Stimulated activated naive B cell treated with anti-CD40 and anti-IgM and Interleukin-4, amounts not matched to agents 10 μg/mL and 1 μg/mL and 100 μg/mL, for 72 hours (primary cell): ENCODE data around the gene CKB.
A peak's percentile ranks its signal among the peaks of the same experiment; 100 is the strongest.

Source experiments
- ATAC-seq, 2 donors: fragments of 150-1000 bp; cut with Tn5 transposase; replicated peaks; 2 replicates each; pipeline ENCODE4 v1.10.0; 2021; ENCODE audit warnings: moderate library complexity in 1 of 2
- DNase-seq: peaks from one replicate; pipeline ENCODE4 v3.0.0; 2021
- H3K27ac Mint-ChIP-seq: one replicate; pipeline ENCODE4 v1.8.0; 2022; ENCODE audit warnings: mild to moderate bottlenecking, mixed read lengths
- H3K27me3 Mint-ChIP-seq, 2 donors: one replicate each; pipeline ENCODE4 v1.8.0; 2022; ENCODE audit warnings: mixed read lengths in 2 of 2
- H3K36me3 Mint-ChIP-seq, 2 donors: one replicate each; pipeline ENCODE4 v1.8.0; 2022; ENCODE audit warnings: mixed read lengths in 2 of 2, mild to moderate bottlenecking in 1 of 2
- H3K4me1 Mint-ChIP-seq, 2 donors: one replicate each; pipeline ENCODE4 v1.8.0; 2022; ENCODE audit warnings: mixed read lengths in 2 of 2, mild to moderate bottlenecking in 1 of 2
- H3K4me3 Mint-ChIP-seq, 2 donors: one replicate each; pipeline ENCODE4 v1.8.0; 2022; ENCODE audit warnings: mild to moderate bottlenecking in 2 of 2, mixed read lengths in 2 of 2, moderate library complexity in 1 of 2
- H3K9me3 Mint-ChIP-seq, 2 donors: one replicate each; pipeline ENCODE4 v1.8.0; 2022; ENCODE audit warnings: mixed read lengths in 2 of 2, mild to moderate bottlenecking in 1 of 2

Gene CKB

DNA sequence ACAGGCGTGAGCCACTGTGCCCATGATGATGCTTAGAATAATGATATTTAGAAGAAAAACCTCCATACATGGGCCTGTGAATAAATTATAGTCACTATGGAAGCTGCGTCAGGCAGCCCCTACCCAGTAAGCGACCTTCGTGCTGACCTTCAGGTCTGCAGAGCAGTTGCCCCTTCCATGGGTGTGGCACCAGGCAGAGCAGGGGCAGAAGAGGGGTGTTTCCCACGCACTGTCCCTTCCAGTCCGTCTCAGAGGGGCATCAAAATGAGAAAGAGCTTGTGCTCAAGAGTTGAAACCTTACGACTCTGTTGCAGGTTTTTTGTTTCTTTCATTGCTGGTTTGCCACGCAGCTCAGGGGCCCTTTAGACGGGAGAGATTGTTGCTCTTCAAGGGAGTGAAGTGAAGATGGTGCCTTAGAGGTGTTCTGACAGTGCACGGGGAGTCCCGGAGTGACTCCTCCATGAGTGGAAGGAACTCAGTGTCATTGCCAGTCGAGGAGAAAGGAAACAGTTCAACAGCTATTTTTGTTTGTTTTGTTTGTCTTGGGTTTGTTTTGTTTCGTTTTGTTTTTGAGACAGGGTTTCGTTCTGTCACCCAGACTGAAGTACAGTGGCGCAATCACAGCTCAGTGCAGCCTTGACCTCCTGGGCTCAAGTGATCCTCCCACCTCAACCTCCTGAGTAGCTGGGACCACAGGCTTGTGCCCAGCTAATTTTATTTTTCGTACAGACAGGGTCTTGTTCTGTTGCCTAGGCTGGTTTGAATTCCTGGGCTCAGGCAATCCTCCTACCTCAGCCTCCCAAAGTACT is 13.9 kb downstream of the CKB start:
- Mint-ChIP-seq H3K4me3 (no peak overlapping the region), H3K9me3 (no peaks in the 10 kb centered on the region), H3K4me1 (peaks cover 3 to 15% of the 10 kb centered on the region in 2 donors), H3K27me3 (no peaks in the 10 kb centered on the region), H3K36me3 (peaks cover 31 to 54% of the 10 kb centered on the region in 2 donors), H3K27ac (peak overlapping the region; percentile 68)
- no peak for ATAC-seq
- DNase-seq, result no peak

DNA sequence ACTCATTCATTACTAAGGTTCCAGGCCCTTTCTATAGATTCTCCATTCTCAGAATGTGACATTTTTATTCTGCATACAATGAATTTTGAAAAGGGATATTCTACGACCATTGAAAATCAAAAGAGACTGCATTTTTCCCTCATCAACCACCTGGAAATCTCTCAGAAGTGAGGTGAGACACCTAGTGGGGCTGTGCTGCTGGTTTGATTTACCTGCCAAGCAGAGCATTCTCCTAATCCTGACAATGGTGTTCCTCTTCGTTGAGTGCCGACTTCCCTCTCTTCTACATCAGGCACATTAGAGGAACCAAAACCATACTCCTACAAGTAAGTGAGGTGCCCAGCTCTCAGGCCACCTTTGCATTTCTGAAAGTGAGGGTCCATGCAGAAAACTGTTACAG is 14.9 kb downstream of the CKB start:
- no peaks in the 10 kb centered on the region for H3K27me3 Mint-ChIP-seq

DNA sequence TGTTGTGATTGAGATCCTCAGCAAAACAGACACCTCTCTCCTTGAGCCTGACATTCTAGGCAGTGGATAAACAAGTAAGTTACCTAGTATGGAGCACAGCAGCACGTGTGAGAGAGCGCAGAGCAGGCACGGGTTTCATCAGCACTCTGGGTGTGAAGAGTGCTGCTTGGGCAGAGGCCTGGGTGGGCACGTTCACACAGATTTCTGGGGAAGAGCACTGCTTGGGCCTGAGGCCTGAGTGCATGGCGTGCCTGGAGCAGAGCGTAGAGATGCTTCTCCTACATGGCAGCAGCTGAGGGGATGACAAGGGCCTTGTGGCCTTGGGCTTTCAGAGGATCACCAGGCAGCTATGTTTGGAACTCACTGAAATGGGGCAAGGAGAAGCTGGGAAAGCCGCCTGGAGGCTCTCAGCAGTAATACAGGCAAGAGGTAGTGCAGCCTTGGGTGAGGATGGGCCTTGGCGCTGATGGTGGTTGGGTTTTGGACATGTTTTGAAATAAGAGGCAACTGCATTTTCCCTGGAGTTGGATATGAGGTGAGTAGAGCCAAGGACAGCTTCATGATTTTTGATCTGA is 17.6 kb downstream of the CKB start:
- Mint-ChIP-seq H3K36me3 (peaks cover 52 to 67% of the 10 kb centered on the region in 2 donors), H3K4me3 (no peak overlapping the region), H3K9me3 (no peaks in the 10 kb centered on the region), H3K27me3 (no peaks in the 10 kb centered on the region), H3K4me1 (peaks cover 7 to 15% of the 10 kb centered on the region in 2 donors), H3K27ac (peak overlapping the region; percentile 48)
- ATAC-seq (no peak), DNase-seq (no peak)

More for the DNA sequence above, 14.9 kb downstream of the CKB start:
- Mint-ChIP-seq H3K4me1 (peaks cover 3 to 15% of the 10 kb centered on the region in 2 donors), H3K36me3 (peaks cover 37 to 62% of the 10 kb centered on the region in 2 donors), H3K9me3 (no peaks in the 10 kb centered on the region), H3K4me3 (no peak overlapping the region), H3K27ac (no peak overlapping the region)
- ATAC-seq (no peak), DNase-seq (no peak)

DNA sequence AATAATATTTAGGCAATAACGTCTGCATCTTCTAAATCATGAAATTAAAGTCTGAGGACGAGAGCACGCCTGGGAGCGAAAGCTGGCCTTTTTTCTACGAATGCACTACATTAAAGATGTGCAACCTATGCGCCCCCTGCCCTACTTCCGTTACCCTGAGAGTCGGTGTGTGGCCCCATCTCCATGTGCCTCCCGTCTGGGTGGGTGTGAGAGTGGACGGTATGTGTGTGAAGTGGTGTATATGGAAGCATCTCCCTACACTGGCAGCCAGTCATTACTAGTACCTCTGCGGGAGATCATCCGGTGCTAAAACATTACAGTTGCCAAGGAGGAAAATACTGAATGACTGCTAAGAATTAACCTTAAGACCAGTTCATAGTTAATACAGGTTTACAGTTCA is 19.3 kb downstream of the CKB start:
- H3K27ac Mint-ChIP-seq, result no peak overlapping the region
- DNase-seq, result no peak
- H3K36me3 Mint-ChIP-seq, result peaks cover 48 to 61% of the 10 kb centered on the region in 2 donors

DNA sequence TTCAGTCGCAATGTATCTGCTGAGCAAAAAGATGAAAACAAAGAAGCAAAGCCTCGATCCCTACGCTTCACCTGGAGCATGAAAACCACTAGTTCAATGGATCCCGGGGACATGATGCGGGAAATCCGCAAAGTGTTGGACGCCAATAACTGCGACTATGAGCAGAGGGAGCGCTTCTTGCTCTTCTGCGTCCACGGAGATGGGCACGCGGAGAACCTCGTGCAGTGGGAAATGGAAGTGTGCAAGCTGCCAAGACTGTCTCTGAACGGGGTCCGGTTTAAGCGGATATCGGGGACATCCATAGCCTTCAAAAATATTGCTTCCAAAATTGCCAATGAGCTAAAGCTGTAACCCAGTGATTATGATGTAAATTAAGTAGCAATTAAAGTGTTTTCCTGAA is 19.8 kb downstream of the CKB start:
- no peaks in the 10 kb centered on the region for H3K27me3 Mint-ChIP-seq
- ATAC-seq (no peak), DNase-seq (no peak)
- peaks cover 11 to 20% of the 10 kb centered on the region in 2 donors for H3K4me1 Mint-ChIP-seq
- H3K9me3 Mint-ChIP-seq, result no peaks in the 10 kb centered on the region
- no peak overlapping the region for H3K27ac Mint-ChIP-seq
- peaks cover 48 to 60% of the 10 kb centered on the region in 2 donors for H3K36me3 Mint-ChIP-seq
- no peak overlapping the region for H3K4me3 Mint-ChIP-seq

More for the DNA sequence above, 19.3 kb downstream of the CKB start:
- no peak overlapping the region for H3K4me3 Mint-ChIP-seq
- H3K9me3 Mint-ChIP-seq, result no peaks in the 10 kb centered on the region
- ATAC-seq, result no peak
- H3K27me3 Mint-ChIP-seq, result no peaks in the 10 kb centered on the region
- peaks cover 11 to 21% of the 10 kb centered on the region in 2 donors for H3K4me1 Mint-ChIP-seq

DNA sequence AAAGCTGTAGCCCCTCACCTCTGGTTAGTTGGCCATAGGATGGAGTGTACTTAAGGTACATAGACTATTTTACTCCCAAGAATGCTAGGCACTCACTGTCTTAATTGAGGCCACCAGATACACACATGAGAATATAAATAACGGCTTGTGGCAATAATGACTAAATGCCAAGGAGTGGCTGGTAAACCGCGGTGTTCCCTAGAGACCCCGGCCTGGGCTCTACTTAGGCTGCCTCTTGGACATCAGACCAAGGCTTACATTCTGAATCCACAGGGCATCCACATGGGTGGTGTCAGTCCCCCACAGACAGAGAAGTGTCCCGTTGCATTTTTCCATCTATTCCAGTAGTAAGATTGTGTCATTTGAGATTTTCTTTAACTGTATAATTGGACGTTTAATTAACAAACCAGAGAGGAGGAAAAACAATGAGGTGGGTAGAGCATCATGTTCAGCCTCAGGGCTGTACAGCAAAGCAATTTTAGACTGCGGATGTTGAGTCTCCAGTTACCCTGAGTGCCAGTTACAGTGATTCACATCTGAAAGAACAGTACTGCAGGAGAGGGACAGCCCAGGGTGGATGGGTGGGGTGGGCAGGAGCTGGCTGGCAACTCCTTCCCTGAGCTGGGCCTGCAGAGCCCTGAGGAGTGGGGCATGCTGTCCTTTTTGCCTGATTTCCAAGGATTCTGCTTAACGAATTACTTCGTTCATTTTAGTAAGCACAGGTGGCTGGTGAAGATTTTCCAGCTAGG is 20.5 kb downstream of the CKB start:
- Mint-ChIP-seq H3K27ac (peak overlapping the region; percentile 37), H3K36me3 (peaks cover 48 to 56% of the 10 kb centered on the region in 2 donors), H3K4me3 (no peak overlapping the region), H3K27me3 (no peaks in the 10 kb centered on the region), H3K4me1 (peaks cover 11 to 13% of the 10 kb centered on the region in 2 donors), H3K9me3 (no peaks in the 10 kb centered on the region)
- ATAC-seq, result no peak
- DNase-seq, result no peak

DNA sequence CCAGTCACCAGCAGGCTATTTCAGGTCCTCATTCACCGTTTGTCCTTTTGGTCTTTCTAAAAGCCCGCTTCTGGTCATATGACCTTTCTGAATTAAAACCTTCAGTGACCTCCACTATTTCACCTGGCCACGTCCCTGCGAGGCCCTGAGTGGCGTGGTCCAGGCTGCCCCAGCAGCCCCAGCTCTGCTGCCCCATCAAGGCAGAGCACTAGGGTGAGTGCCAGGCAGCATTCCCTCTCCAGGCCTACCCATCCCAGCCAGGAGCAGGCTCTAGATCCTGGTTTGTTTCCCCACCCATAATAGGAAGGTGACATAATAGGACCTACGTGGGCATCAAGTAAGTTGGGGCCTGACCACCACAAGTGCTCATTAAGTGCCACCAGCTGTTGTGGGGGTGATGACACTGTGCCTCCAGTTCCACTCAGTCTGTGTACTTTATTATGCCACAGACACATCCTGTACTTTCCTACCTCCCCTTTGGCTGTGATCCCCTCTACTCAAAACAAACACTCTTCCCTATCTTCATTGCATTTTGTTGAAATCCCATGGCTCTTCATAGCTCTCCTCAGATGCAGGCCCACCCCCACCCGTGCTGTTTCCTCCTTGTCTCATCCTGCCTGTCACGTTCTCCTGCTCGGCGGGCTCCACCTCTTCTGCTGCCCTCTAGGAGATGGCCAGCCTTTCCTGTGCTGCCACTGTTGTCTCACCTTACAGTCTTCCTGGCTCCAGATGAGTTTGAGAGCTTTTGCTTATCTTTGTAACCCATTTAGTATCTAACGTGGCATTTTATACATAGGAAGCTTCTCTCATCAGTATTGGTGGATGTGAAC is 21.4 kb downstream of the CKB start:
- no peak overlapping the region for H3K27ac Mint-ChIP-seq
- H3K4me3 Mint-ChIP-seq, result no peak overlapping the region
- H3K27me3 Mint-ChIP-seq, result no peaks in the 10 kb centered on the region
- no peak for DNase-seq
- peaks cover 11 to 13% of the 10 kb centered on the region in 2 donors for H3K4me1 Mint-ChIP-seq
- no peak for ATAC-seq
- peaks cover 48 to 56% of the 10 kb centered on the region in 2 donors for H3K36me3 Mint-ChIP-seq
- H3K9me3 Mint-ChIP-seq, result no peaks in the 10 kb centered on the region

DNA sequence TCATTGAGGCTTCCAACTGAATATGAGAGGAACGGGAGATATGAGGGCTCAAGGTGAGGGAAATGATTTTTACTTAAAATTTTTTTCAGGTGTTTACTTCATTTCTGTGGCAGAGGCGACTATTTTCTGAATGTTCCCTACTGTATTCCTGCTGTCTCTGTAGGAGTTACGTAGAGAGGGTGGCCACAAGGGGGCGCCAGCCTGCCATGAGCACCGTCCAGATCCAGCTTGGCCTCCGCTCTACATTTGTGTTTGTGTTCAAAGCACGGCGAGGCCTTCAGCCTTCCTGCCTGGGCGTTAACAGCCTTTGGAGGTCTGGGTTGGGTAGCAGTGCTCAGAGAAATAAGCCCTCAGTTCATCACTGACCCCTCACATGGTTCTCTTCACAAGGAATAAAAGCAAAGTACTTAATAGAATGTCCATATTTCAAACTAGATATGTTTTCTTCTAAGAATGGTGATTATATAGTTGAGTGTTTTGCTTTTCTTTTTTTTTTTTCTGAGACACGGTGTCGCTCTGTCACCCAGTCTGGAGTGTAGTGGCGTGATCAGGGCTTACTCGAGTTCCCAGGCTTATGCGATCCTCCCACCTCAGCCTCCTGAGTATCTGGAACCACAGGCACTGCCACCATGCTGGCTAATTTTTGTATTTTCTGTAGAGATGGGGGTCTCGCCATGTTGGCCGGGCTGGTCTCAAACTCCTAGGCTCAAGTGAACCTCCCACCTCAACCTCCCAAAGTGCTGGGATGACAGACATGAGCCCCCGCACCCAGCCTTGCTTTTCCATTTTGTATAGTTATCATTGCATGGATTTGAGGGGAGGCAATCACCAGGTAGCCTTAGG is 22.3 kb downstream of the CKB start:
- Mint-ChIP-seq H3K27ac (no peak overlapping the region), H3K36me3 (peaks cover 42 to 51% of the 10 kb centered on the region in 2 donors), H3K4me1 (peaks cover 11% of the 10 kb centered on the region in 2 donors), H3K9me3 (no peaks in the 10 kb centered on the region), H3K27me3 (no peaks in the 10 kb centered on the region), H3K4me3 (no peak overlapping the region)
- ATAC-seq, result peak; percentile 91 to 96
- peak; percentile 45 for DNase-seq

GRCh38 chr14:103499709-103500108 is 22.9 kb downstream of the CKB start:
- peaks cover 6 to 8% of the 10 kb centered on the region in 2 donors for H3K4me1 Mint-ChIP-seq
- no peak overlapping the region for H3K4me3 Mint-ChIP-seq
- DNase-seq, result no peak
- peaks cover 35 to 48% of the 10 kb centered on the region in 2 donors for H3K36me3 Mint-ChIP-seq
- no peaks in the 10 kb centered on the region for H3K27me3 Mint-ChIP-seq
- H3K9me3 Mint-ChIP-seq, result no peaks in the 10 kb centered on the region
- peak; percentile 33 to 57 for ATAC-seq
- no peak overlapping the region for H3K27ac Mint-ChIP-seq

GRCh38 chr14:103496776-103497175 is 25.9 kb downstream of the CKB start:
- Mint-ChIP-seq H3K27me3 (no peaks in the 10 kb centered on the region), H3K27ac (no peak overlapping the region), H3K36me3 (peaks cover 15 to 24% of the 10 kb centered on the region in 2 donors), H3K4me1 (peaks cover 6 to 8% of the 10 kb centered on the region in 2 donors), H3K9me3 (no peaks in the 10 kb centered on the region), H3K4me3 (no peak overlapping the region)
- DNase-seq (no peak), ATAC-seq (no peak)

DNA sequence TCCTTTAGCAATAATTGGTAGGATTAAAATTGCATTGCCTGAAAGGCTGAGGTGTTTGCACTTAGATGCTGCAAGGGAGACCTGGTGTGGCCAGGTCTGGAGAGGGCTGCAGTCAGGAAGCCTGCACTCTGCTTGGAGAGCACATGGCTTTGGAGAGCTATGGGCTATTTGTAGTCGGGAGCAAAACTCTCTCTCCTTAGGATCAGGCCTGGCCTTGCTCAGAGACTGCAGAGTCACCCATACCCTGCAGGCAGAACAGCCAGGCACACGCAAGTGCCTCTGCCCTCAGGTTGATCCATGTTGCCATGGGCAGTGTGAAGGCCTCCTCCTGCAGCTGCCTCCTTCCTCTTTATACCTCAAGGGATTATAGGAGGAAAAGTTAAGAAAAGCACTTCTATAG is 26.8 kb downstream of the CKB start:
- DNase-seq (no peak), ATAC-seq (no peak)
- H3K4me3 Mint-ChIP-seq, result no peak overlapping the region
- H3K9me3 Mint-ChIP-seq, result no peaks in the 10 kb centered on the region
- H3K27me3 Mint-ChIP-seq, result no peaks in the 10 kb centered on the region
- peaks cover 6% of the 10 kb centered on the region in 2 donors for H3K4me1 Mint-ChIP-seq
- H3K27ac Mint-ChIP-seq, result no peak overlapping the region
- H3K36me3 Mint-ChIP-seq, result peaks cover 14 to 24% of the 10 kb centered on the region in 2 donors

DNA sequence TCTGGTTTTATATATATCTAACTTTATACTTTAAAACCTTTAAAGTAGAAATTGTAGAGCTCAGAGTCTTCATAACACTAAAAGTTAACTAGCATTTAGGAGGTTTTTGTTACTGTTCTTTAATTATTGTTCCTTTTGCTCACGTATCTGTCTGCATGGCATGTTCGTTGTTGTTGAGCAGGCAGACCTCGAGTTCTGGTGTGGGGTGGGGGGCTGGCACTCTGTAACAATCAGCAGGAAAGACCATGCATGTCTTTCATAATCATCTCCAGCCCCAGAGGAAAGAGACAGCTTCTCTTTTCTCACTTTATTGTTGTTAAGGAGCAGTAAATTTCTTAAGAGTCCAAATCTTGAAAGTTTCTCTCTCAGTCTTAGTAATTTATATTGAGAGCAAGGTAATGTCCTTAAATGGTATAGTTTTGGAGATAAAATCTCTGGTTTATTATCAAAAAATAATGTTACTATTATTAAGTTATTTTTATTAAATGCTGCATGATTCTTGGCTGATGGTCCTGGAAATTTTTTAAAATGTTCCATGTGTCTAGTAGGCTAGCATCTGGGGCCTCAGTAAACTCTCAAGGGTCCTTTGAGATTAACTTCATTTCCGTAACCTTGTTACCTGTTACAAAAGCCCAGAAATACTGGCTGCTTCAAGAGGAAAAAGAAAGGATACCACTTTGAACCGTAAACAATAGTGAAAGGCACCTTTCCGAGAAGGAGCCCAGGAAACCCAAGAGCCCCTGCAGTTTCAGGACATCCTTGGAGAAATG is 30.3 kb downstream of the CKB start:
- Mint-ChIP-seq H3K9me3 (no peaks in the 10 kb centered on the region), H3K4me1 (no peaks in the 10 kb centered on the region), H3K4me3 (no peak overlapping the region), H3K27ac (no peak overlapping the region), H3K36me3 (peaks cover 19 to 26% of the 10 kb centered on the region in 2 donors), H3K27me3 (no peaks in the 10 kb centered on the region)
- no peak for ATAC-seq
- no peak for DNase-seq

DNA sequence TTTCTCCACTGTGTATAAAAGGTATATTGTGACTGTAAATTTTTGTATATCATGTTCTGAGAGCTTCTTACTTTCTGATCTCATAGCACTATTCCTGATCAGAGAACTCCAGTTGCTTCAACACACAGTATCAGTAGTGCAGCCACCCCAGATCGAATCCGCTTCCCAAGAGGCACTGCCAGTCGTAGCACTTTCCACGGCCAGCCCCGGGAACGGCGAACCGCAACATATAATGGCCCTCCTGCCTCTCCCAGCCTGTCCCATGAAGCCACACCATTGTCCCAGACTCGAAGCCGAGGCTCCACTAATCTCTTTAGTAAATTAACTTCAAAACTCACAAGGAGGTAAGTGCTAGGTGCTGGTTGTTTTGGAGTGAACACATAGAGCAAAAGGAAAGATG is 30.9 kb downstream of the CKB start:
- no peaks in the 10 kb centered on the region for H3K27me3 Mint-ChIP-seq
- H3K27ac Mint-ChIP-seq, result no peak overlapping the region
- H3K4me3 Mint-ChIP-seq, result no peak overlapping the region
- ATAC-seq, result no peak
- H3K4me1 Mint-ChIP-seq, result no peaks in the 10 kb centered on the region
- H3K9me3 Mint-ChIP-seq, result no peaks in the 10 kb centered on the region
- DNase-seq, result no peak
- H3K36me3 Mint-ChIP-seq, result peaks cover 20 to 28% of the 10 kb centered on the region in 2 donors
